Measurements from ENCODE around the gene ACOT13.
"Not testable (repeated sequence)": the region's sequence is repeated elsewhere in the genome, so short reads cannot be mapped to it uniquely, and the experiment has no call there.

ACOT13 gene

GRCh38 chr6:24666641-24667377 is at the start of gene ACOT13, which contains the start of gene TDP2:
TSS of gene ACOT13 (plus strand) at chr6:24667077. CDS start at chr6:24667264, 187 bp downstream.
TSS of gene TDP2 (minus strand) at chr6:24666899. CDS start at chr6:24666862, 37 bp downstream.
- DNase-seq: peak; percentile 93 to 96

GRCh38 chr6:24619661-24620060 is 47.2 kb upstream of the ACOT13 start:
- DNase-seq: no peak

GRCh38 chr6:24620637-24621036 is 46.2 kb upstream of the ACOT13 start:
- no peak for DNase-seq

- DNase-seq: no peak
These were observed 45.1 kb upstream of the ACOT13 start for GRCh38 chr6:24621626-24622289.

- DNase-seq: no peak
These were observed 35.9 kb upstream of the ACOT13 start for GRCh38 chr6:24630856-24631505.

GRCh38 chr6:24631671-24632070 is 35.2 kb upstream of the ACOT13 start:
- DNase-seq: no peak

- no peak for DNase-seq
These were observed 34.3 kb upstream of the ACOT13 start for GRCh38 chr6:24632573-24632972.

- DNase-seq: no peak
These were observed 30.2 kb upstream of the ACOT13 start for GRCh38 chr6:24636681-24637080.

- no peak for DNase-seq
These were observed 26.7 kb upstream of the ACOT13 start for GRCh38 chr6:24640166-24640565.

- DNase-seq: not testable (repeated sequence)
These were observed 26.2 kb upstream of the ACOT13 start for GRCh38 chr6:24640631-24641030.

- no peak for DNase-seq
These were observed 24.8 kb upstream of the ACOT13 start for GRCh38 chr6:24642061-24642460.

GRCh38 chr6:24643920-24644319 is 23.0 kb upstream of the ACOT13 start:
- DNase-seq: no peak

- DNase-seq: no peak
These were observed 22.5 kb upstream of the ACOT13 start for GRCh38 chr6:24644377-24644776.

- DNase-seq: no peak
These were observed 20.1 kb upstream of the ACOT13 start for GRCh38 chr6:24646771-24647170.

- no peak for DNase-seq
These were observed 18.6 kb upstream of the ACOT13 start for GRCh38 chr6:24648276-24648675.

- no peak for DNase-seq
These were observed 17.2 kb upstream of the ACOT13 start for GRCh38 chr6:24649691-24650090.

- no peak for DNase-seq
These were observed 16.5 kb upstream of the ACOT13 start for GRCh38 chr6:24650365-24650764.

GRCh38 chr6:24655215-24655614 is 11.7 kb upstream of the ACOT13 start:
- DNase-seq: no peak

GRCh38 chr6:24658573-24659560 is 8.0 kb upstream of the ACOT13 start:
- no peak for DNase-seq

GRCh38 chr6:24659561-24659960 is 7.3 kb upstream of the ACOT13 start:
- DNase-seq: no peak

- DNase-seq: no peak
These were observed 6.8 kb upstream of the ACOT13 start for GRCh38 chr6:24660105-24660504.

GRCh38 chr6:24661759-24662158 is 5.1 kb upstream of the ACOT13 start:
- DNase-seq: not testable (repeated sequence)

- no peak for DNase-seq
These were observed 4.6 kb upstream of the ACOT13 start for GRCh38 chr6:24662236-24662635.
